ENCODE results near the gene RNF31.

GRCh38 chr14:24150567-24150966 lies 3.3 kb downstream of the RNF31 start:
- TF ChIP-seq CTCF (IDR thresholded peaks at IDR 0.05; ENCODE audit: low read depth, low read length, poor library complexity, severe bottlenecking) (no peak), EZH2phosphoT487 (IDR thresholded peaks at IDR 0.05; ENCODE audit: borderline replicate concordance, low read length) (no peak)
